HG03571 (cell line): ENCODE results near the gene CLDN10.
"Not testable (repeated sequence)": the region's sequence is repeated elsewhere in the genome, so short reads cannot be mapped to it uniquely, and the experiment has no call there.

Experiments
- ATAC-seq: cut with Tn5 transposase; IDR thresholded peaks from one replicate; pipeline ENCODE4 v1.9.1; 2021; ENCODE audit not compliant: unreplicated experiment

The CLDN10 gene, protein sequence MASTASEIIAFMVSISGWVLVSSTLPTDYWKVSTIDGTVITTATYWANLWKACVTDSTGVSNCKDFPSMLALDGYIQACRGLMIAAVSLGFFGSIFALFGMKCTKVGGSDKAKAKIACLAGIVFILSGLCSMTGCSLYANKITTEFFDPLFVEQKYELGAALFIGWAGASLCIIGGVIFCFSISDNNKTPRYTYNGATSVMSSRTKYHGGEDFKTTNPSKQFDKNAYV

DNA sequence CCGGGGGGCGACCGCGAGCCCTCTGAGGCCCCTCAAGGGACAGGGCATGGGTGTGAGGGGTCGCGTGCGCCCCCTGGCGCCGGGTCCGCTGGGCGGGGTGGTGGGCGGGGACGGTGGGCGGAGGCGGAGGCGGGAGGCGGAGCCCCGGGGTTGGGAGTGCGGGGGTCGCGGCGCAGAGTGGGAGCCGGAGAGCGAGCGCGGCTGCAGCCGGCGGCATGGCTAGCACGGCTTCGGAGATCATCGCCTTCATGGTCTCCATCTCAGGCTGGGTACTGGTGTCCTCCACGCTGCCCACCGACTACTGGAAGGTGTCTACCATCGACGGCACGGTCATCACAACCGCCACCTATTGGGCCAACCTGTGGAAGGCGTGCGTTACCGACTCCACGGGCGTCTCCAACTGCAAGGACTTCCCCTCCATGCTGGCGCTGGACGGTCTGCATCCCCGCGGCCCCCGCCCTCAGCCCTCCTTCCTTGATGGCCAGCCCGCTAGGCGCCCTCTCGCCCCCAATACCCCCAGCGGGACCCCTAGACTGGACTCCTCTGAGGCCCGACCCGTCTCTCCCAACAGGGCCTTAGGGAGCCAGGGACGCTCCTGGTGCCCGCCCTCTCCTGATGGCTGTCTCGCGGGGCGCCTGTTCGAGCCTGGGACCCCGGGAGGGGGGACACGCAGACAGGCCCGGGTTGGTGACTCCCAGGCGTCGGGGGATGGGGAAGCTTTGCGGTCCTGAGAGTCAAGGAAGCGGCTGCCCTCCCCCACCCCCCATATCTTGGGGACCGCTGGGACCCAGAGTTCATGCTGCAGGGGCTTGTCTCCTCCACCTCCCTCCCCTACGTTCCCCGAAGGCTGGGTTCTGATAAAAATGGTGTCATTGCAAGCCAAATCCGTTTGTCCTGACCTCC, at the start of gene CLDN10:
CLDN10 (plus strand) TSS at position 182 of the 903 bp plus-strand sequence; CDS start at position 216, 34 bp downstream.
- no peak for ATAC-seq

- ATAC-seq, result no peak
These were observed 48.9 kb upstream of the CLDN10 start for GRCh38 chr13:95503662-95504061.

DNA sequence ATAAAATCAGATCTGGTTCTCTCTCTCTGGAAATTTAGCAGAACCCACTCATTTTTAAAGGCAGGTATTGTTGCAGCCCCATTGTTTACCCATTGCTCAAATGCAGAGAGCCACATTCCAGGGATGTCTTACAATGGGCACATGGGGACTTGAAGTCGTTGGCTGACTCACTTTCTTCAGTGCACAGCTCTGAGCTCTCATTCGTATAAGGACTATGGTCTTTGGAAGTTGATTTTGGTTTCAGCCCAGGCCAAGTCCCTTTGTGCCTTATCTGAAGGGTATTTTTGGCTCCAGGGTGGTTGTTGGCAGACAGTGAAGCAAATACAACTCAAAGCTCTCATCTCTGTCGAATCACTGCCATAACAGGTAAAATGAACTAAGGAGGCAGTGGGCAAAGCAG, 47.3 kb upstream of the CLDN10 start:
- no peak for ATAC-seq

GRCh38 chr13:95505986-95506385, 46.5 kb upstream of the CLDN10 start:
- no peak for ATAC-seq

GRCh38 chr13:95507991-95508390, 44.5 kb upstream of the CLDN10 start:
- ATAC-seq, result no peak

- no peak for ATAC-seq
These were observed 43.5 kb upstream of the CLDN10 start for GRCh38 chr13:95508996-95509395.

GRCh38 chr13:95509521-95510310, 42.8 kb upstream of the CLDN10 start:
- no peak for ATAC-seq

- ATAC-seq, result no peak
These were observed 41.6 kb upstream of the CLDN10 start for GRCh38 chr13:95510950-95511349.

- ATAC-seq, result no peak
These were observed 40.1 kb upstream of the CLDN10 start for GRCh38 chr13:95512424-95512823.

DNA sequence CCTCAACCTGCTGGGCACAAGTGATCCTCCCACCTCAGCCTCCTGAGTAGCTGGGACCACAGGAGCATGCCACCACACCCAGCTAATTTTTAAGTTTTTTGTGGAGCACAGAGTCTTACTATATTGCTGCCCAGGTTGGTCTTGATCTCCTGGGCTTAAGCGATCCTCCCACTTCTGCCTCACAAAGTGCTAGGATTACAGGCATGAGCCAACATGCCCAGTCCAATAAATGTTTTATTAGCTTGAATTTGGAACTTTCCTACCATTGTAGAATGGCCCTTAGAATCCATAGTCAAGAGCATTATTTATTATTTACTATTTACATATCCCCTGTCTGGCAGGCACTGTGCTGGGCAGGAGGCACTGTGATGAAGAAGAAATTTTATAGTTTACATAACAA, 39.6 kb upstream of the CLDN10 start:
- ATAC-seq, result no peak

DNA sequence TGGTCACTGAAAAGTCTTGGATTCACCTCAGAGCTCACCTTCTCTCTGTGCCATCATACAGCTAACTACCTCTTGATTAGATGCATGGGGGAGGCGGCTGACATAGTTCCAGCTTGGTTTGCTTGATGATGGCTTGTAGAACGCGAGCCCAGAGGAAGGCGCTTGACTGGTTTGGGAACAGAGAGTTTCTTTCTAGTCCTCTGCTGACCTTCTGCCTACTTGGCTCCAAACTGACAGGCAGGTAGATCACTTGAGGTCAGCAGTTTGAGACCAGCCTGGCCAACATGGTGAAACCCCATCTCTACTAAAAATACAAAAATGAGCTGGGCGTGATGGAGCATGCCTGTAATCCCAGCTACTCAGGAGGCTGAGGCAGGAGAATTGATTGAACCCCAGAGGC, 36.9 kb upstream of the CLDN10 start:
- not testable (repeated sequence) for ATAC-seq

GRCh38 chr13:95516021-95516420, 36.5 kb upstream of the CLDN10 start:
- no peak for ATAC-seq

- ATAC-seq, result no peak
These were observed 36.0 kb upstream of the CLDN10 start for GRCh38 chr13:95516492-95516891.

GRCh38 chr13:95523598-95523997, 28.9 kb upstream of the CLDN10 start:
- no peak for ATAC-seq

DNA sequence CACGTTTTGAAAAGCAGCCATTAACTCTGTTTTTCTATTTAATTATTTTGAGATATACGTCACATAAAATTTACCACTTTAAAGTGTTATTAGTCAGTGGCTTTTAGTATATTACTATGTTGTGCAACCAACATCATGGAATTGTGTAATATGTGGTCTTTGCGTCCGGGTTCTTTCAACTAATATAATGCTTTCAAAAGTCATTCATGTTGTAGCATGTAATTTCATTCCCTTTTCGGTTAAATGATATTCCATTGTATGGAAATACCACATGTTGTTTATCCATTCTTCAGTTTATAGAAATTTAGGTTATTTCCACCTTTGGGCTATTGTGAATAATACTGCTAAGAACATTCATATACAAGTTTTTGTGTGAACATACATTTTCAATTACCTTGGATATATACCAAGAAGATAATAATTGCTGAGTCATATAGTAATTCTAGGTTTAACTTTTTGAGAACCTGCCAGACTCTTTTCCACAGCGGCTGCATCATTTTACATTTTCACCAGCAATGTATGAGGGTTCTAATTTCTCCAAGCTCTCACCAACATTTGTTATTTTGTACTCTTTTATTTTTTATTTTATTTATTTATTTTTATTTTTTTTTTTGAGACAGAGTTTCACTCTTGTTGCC, 28.1 kb upstream of the CLDN10 start:
- ATAC-seq, result no peak

GRCh38 chr13:95527955-95528354, 24.6 kb upstream of the CLDN10 start:
- ATAC-seq, result no peak

GRCh38 chr13:95530178-95530577, 22.3 kb upstream of the CLDN10 start:
- ATAC-seq, result no peak

DNA sequence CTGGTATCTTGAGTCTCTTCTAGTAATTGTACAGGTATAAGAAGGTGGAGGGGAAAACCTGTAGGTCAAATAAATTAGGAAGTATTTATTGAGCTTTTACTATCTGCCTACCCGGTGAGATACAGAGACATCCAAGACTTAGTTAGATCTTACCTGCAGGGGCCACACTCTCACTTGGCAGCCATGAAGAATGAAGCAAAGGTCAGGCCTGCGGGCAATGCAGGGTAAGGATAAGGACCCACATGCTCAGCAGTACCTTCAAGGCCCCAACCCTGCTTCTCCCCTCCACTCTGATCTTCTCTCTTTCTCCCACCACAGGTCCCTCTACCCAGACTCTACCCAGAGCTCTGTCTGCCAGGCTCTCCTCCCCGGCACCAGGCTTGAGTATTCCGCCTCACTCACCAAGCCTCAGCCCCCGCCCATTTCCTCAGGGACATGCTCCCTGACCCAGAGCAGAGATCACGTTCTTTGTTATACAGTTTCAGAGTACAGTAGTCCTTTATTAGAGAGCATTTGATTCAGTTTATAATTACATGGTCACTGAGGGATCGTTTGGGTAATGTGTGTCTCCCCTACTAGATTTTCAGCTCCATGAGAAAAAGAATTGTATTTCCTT, 18.9 kb upstream of the CLDN10 start:
- no peak for ATAC-seq

- no peak for ATAC-seq
These were observed 17.3 kb upstream of the CLDN10 start for GRCh38 chr13:95535243-95535642.

DNA sequence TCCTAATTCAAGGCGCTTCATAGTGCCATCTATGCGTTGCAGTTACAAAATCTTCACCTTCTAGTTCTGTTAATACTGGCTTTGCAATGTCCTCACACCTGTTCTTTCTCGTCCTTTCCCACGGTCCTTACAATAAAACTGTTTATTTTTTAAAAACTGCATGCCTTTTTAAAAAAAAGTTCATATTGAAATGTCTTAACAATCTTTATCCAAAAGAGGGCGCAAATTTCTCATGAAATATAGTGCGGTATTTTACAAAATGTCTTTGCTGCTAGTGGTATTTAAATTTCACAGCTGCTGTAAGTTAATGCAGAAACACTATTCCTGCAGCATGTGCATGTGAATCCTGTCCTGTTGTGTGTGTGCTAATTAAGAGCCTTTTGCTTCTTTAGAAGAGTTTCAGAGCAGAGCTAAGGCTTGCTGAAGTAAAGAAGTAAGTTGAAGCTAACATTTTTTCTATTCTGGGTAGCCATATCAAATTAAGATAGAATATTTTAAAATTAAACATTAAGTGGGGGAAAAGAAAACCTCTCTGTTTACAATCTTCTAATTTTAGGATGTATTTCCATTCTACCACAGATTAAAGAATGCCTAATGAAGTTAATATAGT, 15.8 kb upstream of the CLDN10 start:
- no peak for ATAC-seq
